Thymus (tissue), 11 donors: Measurements from ENCODE around the gene FCER2. TPM values are rescaled to one million over a fixed set of nuclear protein-coding genes. Genes with fewer than 3 reads are reported as not detected.
"Not testable (repeated sequence)": the region's sequence is repeated elsewhere in the genome, so short reads cannot be mapped to it uniquely, and the experiment has no call there.

Experiments used
- DNase-seq, 9 donors: peaks; one replicate each; pipeline ENCODE4 v3.0.0-alpha.2; 2013; ENCODE audit warnings: low spot score in 9 of 9, low read depth in 6 of 9, missing footprints in 1 of 9
- H3K27ac ChIP-seq, 2 donors: one replicate each; pipeline ENCODE4 v1.5.1; 2013; ENCODE audit warnings: control low read depth in 1 of 2, low read depth in 1 of 2, low read length in 1 of 2, mild to moderate bottlenecking in 1 of 2, moderate library complexity in 1 of 2
- H3K27me3 ChIP-seq, 2 donors: one replicate each; pipeline ENCODE4 v1.5.1; 2013; ENCODE audit warnings: low read length in 1 of 2; ENCODE audit not compliant: control insufficient read depth in 2 of 2, insufficient read depth in 1 of 2
- H3K36me3 ChIP-seq, 2 donors: one replicate each; pipeline ENCODE4 v1.5.1; 2013; ENCODE audit warnings: low read length in 1 of 2, mild to moderate bottlenecking in 1 of 2, moderate library complexity in 1 of 2; ENCODE audit not compliant: control insufficient read depth in 2 of 2, insufficient read depth in 2 of 2
- H3K4me1 ChIP-seq, 2 donors: one replicate each; pipeline ENCODE4 v1.5.1; 2013; ENCODE audit warnings: low read length in 2 of 2; ENCODE audit not compliant: control insufficient read depth in 2 of 2, insufficient read depth in 2 of 2
- H3K4me3 ChIP-seq, 2 donors: one replicate each; pipeline ENCODE4 v1.5.1; 2013; ENCODE audit warnings: low read length in 2 of 2, control low read depth in 1 of 2, mild to moderate bottlenecking in 1 of 2
- H3K9me3 ChIP-seq, 2 donors: one replicate each; pipeline ENCODE4 v1.5.1; 2013; ENCODE audit warnings: low read length in 1 of 2, mild to moderate bottlenecking in 1 of 2; ENCODE audit not compliant: control insufficient read depth in 2 of 2, insufficient read depth in 1 of 2
- WGBS: extraction: QIAGEN DNeasy Blood & Tissue Kit; methylation state at CpG from one replicate; pipeline ENCODE4 v1.1.7; 2013; 5-methylcytosine and 5-hydroxymethylcytosine counted together
- polyA plus RNA-seq: library from polyadenylated mRNA; stranded (reverse); fragments of 200-250 nt; gene quantifications from one replicate; pipeline ENCODE4 v1.2.3, GENCODE V29; 2013
- total RNA-seq: library from RNA; stranded (reverse); fragments of 120-200 nt; gene quantifications from one replicate; pipeline ENCODE4 v1.2.4, GENCODE V29; 2013
- donor health status: healthy.

The FCER2 gene
- total and polyA plus RNA-seq, 2 donors: 3.1 to 14.4 TPM

GRCh38 chr19:7650148-7650547 is 51.8 kb downstream of the FCER2 start:
- DNase-seq: no peak
- peaks cover 0 to 6% of the 10 kb centered on the region in 2 donors for H3K27me3 ChIP-seq
- H3K36me3 ChIP-seq: peaks cover 26 to 28% of the 10 kb centered on the region in 2 donors
- 58% methylated on average over 2 of the region's 2 CpGs for WGBS
- H3K4me3 ChIP-seq: no peak overlapping the region
- H3K27ac ChIP-seq: peak overlapping the region in 1 of 2 donors; percentile 11
- H3K9me3 ChIP-seq: peaks cover 0 to 4% of the 10 kb centered on the region in 2 donors
- peaks cover 21 to 62% of the 10 kb centered on the region in 2 donors for H3K4me1 ChIP-seq

GRCh38 chr19:7648265-7649014 is 53.5 kb downstream of the FCER2 start:
- DNase-seq: no peak
- 93% methylated on average over 15 of the region's 15 CpGs for WGBS
- Histone ChIP-seq H3K27me3 (peaks cover 0 to 6% of the 10 kb centered on the region in 2 donors), H3K27ac (no peak overlapping the region), H3K4me3 (no peak overlapping the region), H3K36me3 (peaks cover 36 to 38% of the 10 kb centered on the region in 2 donors), H3K9me3 (peaks cover 0 to 20% of the 10 kb centered on the region in 2 donors), H3K4me1 (peaks cover 23 to 77% of the 10 kb centered on the region in 2 donors)

DNA sequence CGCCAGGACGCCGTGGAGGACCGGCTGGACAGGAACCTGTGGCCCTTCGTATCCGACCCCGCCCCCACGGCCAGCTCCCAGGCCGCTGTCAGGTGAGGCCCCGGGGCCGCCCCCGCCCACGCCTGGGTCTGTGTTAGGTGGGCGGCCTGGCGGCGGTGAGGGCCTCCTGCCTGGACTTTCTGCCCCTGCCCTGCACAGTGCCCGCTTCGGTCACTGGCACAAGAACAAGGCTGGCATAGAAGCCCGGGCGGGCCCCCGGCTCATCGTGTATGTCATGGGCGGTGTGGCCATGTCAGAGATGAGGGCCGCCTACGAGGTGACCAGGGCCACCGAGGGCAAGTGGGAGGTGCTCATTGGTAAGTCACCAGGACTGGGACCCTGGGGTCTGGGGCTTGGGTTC is 54.8 kb downstream of the FCER2 start:
- peaks cover 0 to 6% of the 10 kb centered on the region in 2 donors for H3K27me3 ChIP-seq
- no peak overlapping the region for H3K4me3 ChIP-seq
- peaks cover 27 to 78% of the 10 kb centered on the region in 2 donors for H3K4me1 ChIP-seq
- DNase-seq: no peak
- H3K9me3 ChIP-seq: peaks cover 0 to 20% of the 10 kb centered on the region in 2 donors
- H3K27ac ChIP-seq: no peak overlapping the region
- whole genome bisulfite sequencing: 98% methylated on average over 26 of the region's 26 CpGs
- peaks cover 45 to 46% of the 10 kb centered on the region in 2 donors for H3K36me3 ChIP-seq

DNA sequence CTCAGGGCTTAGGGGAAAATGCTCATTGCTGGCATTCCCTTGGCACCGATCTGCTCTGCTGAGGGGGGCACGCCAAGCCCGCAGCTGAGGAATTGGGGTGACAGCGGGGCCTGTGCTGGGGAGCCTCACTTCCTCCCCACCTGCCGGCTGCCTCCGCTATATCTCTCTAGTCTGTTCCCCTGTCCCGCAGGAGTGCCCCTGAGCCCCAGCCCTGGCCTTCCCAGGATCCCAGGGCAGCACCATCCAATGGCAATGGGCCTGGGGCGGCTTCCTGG is 55.6 kb downstream of the FCER2 start:
- H3K27me3 ChIP-seq: peaks cover 0 to 6% of the 10 kb centered on the region in 2 donors
- H3K9me3 ChIP-seq: peaks cover 1 to 23% of the 10 kb centered on the region in 2 donors
- no peak for DNase-seq
- peaks cover 31 to 79% of the 10 kb centered on the region in 2 donors for H3K4me1 ChIP-seq
- peaks cover 52% of the 10 kb centered on the region in 2 donors for H3K36me3 ChIP-seq
- 97% methylated on average over 8 of the region's 8 CpGs for WGBS
- peak overlapping the region in 1 of 2 donors; percentile 94 for H3K27ac ChIP-seq
- peak overlapping the region in 1 of 2 donors; percentile 44 for H3K4me3 ChIP-seq

DNA sequence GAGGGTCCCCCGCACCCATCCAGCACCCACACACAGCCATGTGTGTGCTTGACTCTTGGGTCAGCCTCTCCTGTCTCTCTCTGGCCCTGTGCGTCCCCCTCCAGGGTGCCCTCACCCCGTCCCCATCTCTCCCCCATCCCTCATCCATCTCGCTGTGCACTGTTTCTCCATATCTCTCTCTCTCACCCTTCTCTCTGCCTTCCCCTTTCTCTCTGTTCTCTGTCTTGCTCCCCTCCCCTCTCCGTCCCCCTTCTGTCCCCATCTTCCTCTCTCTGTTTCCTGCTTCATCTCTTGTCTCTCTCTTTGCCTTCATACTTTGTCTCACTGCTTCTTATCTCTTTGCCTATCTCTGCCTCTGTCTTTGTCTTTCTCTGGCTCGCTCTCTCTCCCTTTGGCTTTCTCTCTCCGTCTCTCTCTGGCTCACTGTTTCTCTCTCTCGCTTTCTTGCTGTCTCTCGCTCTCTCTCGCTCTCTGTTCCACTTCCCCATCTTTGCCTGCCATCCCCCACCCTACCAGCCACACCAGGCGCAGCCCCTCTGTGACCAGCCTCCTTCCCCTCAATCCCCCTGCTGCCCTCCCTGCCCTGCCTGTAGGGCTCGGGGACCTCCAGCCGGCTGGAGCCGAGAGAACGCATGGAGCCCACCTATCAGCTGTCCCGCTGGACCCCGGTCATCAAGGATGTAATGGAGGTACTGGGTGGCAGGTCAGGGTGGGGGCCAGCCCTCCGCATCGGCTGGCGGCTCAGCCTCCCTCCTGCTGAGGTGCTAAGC is 56.1 kb downstream of the FCER2 start:
- Histone ChIP-seq H3K36me3 (peaks cover 53 to 56% of the 10 kb centered on the region in 2 donors), H3K27me3 (peaks cover 0 to 3% of the 10 kb centered on the region in 2 donors), H3K27ac (peak overlapping the region; percentile 43 to 94), H3K4me3 (peak overlapping the region in 1 of 2 donors; percentile 44), H3K9me3 (peaks cover 1 to 23% of the 10 kb centered on the region in 2 donors), H3K4me1 (peaks cover 31 to 78% of the 10 kb centered on the region in 2 donors)
- DNase-seq: peak in 2 of 9 donors; percentile 30 to 68
- WGBS: 89% methylated on average over 20 of the region's 20 CpGs

DNA sequence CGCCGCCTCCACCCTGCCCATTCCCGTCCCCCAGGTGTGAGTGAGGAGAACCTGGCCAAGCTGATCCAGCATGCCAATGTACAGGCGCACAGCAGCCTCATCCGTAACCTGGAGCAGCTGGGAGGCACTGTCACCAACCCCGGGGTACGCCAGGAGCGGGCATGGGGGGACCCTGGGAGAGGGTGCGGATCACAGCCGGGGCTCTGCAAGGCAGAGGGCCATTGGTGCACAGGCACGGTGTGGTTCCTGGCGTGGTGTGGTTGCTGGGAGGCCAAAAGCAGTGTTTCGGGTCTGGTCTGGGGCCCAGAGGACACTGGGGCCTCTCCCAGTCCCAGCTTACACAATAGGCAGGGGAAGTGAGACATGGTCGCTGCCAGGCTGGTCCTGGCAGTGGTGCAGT is 56.8 kb downstream of the FCER2 start:
- no peak for DNase-seq
- Histone ChIP-seq H3K4me3 (no peak overlapping the region), H3K27me3 (no peaks in the 10 kb centered on the region), H3K4me1 (peaks cover 29 to 77% of the 10 kb centered on the region in 2 donors), H3K9me3 (peaks cover 1 to 23% of the 10 kb centered on the region in 2 donors), H3K27ac (peak overlapping the region; percentile 56 to 94), H3K36me3 (peaks cover 60 to 62% of the 10 kb centered on the region in 2 donors)
- WGBS: 96% methylated on average over 14 of the region's 14 CpGs

- Histone ChIP-seq H3K27me3 (no peaks in the 10 kb centered on the region), H3K9me3 (peaks cover 1 to 23% of the 10 kb centered on the region in 2 donors), H3K27ac (peak overlapping the region in 1 of 2 donors; percentile 94), H3K36me3 (peaks cover 66 to 69% of the 10 kb centered on the region in 2 donors), H3K4me3 (no peak overlapping the region), H3K4me1 (peaks cover 27 to 73% of the 10 kb centered on the region in 2 donors)
- no peak for DNase-seq
- 95% methylated on average over 20 of the region's 20 CpGs for WGBS
Measured at GRCh38 chr19:7644550-7644877, 57.4 kb downstream of the FCER2 start.

GRCh38 chr19:7643629-7644549 is 58.0 kb downstream of the FCER2 start:
- WGBS: 78% methylated on average over 10 of the region's 10 CpGs
- Histone ChIP-seq H3K36me3 (peaks cover 67 to 74% of the 10 kb centered on the region in 2 donors), H3K4me1 (peaks cover 28 to 75% of the 10 kb centered on the region in 2 donors)

More at GRCh38 chr19:7643629-7644549, 58.0 kb downstream of the FCER2 start:
- DNase-seq, H3K27me3 ChIP-seq, H3K4me3 ChIP-seq: not testable (repeated sequence)
- Histone ChIP-seq H3K27ac (peak overlapping the region in 1 of 2 donors; percentile 96), H3K9me3 (peaks cover 1 to 23% of the 10 kb centered on the region in 2 donors)
